ENCODE data around the gene ADGRD1.
A peak's percentile ranks its signal among the peaks of the same experiment; 100 is the strongest.

The ADGRD1 gene

DNA sequence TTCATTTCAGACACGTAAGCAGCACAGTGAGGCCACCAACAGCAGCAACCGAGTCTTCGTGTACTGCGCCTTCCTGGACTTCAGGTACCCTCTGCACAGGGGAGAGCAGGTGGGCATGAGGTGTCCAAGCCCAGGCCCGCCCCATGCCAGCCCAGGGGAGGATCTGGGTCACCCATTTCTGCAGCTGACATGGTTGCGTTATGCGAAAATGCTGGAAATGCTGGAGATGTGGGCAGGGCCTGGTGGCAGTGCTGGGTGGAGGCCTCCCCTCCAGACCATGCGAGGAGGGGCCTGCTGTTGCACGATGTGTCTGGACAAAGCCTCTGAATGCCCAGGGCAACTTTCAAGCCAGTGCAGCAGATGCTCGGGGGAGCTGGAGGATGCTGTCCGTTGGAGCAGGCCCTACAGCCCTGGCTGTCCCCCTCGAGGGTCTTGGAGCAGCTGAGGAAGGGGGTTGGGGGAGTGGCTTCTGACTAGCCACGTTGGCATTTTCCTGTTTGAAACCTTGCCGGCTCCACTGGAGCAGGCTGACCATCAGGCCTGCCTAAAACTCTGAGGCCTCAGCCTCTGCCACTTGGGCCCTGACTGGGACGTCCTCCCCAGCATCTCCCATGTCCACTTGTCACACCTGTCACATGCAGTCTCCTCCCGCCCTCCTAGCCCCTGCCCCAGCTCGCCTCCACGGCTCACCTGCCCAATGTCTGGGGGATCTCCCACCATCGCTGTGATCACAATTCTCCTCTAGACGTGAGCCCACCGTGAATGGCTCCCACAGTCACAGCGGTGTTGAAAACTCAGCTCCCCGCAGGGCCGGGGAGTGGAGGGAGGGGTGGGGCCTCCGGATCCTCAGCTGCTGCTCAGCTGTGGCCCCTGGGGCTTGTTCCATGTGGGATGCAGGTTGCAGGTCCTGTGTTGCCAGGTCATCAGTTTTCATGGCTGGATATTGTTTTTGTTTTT is 123.4 kb downstream of the ADGRD1 start:
- no peak for DNase-seq

DNA sequence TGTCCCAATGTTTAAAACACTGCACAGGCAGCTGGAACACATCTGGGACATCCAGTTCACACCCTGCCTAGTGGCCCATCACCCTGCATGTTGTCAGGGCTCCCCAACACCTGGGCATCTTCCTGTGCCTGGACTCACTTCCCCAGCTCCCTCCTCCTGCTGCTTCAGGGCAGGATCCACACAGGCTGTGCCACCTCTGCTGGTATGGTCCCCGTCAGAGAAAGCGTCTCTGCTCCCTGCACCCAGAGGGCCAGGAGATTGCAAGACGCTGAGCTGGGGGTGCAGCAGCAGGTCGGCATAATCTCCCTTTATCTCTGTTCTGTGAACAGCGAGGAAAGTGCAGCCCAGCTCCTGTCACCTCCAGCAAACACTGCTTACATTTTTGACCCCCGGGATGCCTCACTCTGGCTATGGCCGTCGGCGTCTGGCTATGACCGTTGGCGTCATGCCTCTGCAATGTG is 124.3 kb downstream of the ADGRD1 start:
- no peak for DNase-seq

DNA sequence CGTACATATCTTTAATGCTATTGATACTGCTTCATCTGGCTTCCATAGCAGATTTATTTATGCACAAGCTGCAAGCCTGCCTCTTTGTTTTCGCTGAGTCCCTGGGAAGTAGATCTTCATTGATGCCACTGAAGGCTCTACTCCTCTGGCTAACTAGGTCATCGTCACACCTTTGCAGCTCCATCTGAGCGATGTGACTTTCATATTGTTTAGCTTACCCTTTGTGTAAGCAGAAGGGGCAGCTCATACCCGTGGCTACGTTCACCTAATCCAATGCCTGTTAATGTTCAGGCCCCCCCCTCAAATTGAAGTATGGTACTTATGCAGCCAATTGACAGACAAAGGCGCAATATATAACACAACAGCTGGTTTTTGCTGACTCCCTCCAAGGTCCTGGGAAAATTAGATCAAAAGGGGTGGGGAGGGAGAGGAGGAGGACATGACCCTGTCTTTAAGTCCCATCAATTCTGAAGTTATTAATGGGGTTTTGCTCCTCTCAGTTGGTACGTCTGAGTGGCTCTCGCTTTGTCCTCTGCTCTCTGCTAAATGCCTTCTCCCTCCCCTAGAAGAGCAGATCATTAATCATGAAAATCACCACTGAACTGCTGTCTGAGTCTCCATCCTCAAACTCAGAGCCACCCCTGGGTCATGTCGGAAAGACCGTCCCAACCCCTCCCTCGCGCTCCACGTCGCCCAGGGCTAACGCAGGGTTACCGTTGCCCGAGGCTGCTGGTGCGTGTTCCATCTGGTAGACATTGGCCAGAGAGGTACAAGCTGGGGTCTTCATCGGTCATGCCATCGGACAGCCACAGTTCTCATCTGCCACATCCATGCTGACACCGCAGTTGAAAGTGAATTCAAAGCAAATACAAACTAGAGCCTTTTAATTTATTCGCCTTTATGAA is 128.8 kb downstream of the ADGRD1 start:
- DNase-seq = no peak

DNA sequence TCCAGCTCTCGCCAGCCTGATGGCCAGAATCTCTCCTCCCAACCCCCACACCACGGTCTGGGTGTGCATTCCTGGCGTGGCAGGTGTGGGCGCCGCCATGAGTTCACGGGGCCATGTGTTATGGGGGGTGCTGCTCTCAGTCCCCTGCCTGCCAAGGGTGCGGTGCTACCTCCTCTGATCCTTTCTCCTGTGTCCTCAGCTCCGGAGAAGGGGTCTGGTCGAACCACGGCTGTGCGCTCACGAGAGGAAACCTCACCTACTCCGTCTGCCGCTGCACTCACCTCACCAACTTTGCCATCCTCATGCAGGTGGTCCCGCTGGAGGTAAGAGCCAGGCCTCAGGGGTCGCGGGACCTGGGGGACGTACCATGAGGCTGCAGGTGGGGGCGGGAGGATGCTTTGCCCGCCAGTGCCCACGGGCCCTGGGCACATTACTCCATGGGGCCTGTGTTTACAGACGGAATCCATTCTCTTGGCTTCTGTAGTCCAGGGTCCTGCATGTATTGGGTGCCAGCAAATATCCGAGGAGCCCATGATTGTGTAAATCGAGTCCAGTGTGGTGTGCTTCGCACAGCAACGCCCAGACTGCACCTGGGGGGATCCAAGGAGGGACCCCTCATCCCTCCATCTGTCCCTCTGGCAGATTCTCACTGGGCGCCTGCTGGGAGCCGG is 130.8 kb downstream of the ADGRD1 start:
- DNase-seq = no peak

DNA sequence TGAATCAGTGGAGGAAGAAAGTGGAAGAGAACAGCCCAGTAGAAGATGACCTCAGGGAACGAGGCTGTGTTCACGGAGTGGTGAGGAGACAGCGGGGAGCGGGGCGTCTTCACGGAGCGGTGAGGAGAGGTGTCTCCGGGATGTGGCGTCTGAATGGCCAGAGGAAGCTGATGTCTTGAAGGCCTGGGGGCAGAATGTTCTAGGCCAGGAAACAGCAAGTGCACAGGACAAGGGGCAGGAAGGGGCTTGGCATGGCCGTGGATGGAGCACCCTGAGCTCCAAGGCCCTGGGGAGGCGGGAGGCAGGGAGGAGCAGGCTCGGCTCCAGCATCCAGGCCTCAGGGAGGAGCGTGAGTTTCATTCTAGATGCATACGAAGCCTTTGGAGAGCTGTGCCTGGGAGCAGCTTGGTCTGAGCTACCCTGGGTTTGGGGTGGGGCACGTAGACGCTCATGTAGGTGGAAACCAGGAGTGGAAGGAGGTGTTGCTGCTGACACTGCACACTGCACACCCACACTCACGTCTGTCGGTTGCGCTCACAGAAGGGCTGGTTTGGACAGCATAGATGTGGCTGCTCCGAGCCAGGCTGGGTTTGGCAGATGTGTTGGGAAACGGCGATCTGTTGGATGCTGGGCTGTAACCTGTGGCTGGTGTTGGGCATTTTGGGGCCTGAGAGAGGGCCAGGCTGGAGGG is 131.6 kb downstream of the ADGRD1 start:
- no peak for DNase-seq

DNA sequence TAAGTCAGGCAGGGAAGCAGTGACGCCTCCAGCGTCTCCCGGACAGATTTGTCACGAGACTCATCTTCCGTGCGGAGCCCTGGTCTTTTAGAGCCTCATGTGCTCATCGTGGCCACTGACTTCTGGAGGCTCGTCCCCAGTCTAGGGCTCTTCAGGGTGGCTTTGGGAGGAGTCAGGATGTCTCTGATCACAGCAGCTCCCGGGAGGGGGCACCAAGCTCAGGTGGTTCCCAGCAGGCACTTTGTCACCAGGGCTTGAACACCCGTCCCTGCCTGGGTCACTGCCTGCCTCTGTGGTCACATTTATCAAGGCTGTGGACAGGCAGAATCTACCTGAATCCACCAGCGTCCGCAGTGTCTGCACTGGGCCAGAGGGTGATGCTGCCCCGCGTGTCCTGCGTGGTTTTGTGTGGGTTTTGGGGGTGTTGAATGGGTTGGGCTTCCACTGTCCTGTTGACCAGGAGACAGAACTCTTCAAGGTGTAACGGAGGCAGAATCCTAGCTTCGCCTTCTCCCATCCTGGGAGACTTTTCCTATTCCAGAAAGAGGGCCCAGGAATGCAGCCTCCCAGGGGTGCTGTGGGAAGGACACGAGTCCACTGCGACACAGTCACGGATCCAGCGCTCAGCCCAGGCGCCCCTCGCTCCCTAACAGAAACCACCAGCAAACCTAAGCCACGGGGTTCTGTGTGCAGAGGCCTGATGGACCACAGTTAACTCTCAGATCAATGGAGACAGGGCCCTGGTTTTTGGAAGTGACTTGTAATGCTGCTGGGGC is 132.3 kb downstream of the ADGRD1 start:
- DNase-seq = no peak

DNA sequence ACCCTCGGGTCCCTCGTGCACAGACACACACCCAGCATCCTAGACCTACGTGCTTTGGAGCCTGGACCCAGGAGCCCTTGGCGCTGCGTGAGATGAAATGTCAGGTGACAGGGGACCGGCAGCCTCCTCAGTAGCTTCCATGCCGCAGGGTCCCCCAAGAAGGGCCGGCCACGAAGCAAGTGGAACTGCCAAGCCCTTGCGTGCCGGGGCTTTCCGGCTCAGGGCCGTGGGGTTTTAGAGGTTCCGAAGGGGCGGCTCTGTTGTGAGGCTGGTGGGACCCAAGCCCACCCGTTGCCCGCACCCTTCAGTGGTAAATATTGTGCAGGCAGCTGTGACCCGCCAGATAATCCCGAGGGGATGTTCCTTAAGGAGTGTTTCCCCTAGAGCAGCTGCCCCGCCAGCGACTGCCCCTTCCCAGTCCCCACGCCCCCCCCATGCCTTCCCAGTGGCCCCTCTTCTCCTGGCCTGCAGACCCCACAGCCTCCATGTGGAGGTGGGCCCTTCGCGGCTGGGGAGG is 133.7 kb downstream of the ADGRD1 start:
- no peak for DNase-seq

DNA sequence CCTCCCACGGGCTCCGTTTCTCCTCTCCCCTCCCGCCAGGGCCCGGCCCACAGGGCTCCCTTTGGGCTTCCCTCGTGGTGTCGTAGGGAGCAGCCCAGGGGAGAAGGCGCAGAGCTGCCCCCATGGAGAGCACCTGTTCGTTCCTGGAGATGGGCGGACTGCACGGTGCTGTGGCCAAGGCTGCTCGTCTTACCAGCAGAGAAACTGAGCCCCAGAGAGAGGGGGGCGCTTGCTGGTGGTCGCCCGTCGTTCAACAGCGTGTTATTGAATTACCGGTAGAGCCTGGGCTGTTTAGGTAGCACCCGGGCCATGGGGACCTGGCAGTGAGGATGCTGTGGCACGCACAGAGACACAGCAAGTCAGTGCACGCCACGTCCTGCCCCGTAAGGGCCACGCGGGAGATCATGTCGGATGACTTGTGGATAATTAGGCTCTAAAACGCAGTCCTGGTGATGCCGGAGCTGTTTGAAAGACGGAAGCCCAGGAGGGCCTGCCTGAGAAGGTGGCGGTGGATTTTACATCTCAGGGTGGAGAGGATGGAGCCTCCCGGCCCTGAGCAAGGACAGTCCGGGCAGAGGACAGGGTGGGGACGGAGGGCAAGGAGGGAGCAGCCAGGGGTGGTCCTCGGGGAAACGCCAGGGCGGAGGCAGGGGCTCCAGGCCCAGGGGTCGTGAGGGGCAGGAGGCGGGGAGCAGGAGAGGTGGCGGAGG is 134.4 kb downstream of the ADGRD1 start:
- no peak for DNase-seq

DNA sequence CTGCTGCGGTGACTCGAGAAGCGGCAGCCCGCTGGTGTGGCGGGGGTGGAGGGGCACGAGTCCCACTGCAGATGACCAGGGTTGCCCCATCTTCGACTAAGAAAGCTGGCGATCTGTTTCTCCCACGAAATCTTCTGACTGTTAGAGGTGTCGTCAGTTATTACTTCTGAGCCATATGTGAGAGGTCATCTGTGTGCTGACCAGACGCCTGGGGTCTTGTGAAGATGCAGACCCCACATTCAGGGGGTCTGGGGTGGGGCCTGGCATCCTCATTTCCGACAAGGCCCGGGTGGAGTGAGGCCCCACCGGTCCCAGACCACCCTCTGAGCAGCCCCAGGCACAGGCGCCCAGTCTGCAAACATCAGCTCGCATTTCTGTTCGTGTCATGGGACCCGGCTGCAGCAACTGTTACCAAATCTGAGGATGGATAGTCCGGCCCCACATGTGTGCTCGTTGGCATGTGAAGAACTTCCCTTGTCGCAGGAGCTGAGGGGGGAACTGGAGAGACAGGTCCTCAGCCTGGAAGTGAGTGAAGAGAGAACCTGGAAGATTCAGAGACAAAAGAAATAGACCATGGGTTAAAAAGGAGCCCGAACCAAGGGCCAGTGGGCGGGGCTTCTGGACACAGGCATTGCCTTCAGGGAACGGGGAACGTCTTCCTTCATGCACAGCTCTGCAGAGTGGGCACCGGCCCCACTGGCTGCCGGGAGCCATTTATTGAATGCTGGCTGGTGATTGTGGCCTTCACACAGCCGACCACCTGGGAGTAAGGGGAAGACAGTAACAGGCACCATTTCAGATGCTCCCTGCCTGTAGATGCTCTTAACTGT is 135.2 kb downstream of the ADGRD1 start:
- no peak for DNase-seq

DNA sequence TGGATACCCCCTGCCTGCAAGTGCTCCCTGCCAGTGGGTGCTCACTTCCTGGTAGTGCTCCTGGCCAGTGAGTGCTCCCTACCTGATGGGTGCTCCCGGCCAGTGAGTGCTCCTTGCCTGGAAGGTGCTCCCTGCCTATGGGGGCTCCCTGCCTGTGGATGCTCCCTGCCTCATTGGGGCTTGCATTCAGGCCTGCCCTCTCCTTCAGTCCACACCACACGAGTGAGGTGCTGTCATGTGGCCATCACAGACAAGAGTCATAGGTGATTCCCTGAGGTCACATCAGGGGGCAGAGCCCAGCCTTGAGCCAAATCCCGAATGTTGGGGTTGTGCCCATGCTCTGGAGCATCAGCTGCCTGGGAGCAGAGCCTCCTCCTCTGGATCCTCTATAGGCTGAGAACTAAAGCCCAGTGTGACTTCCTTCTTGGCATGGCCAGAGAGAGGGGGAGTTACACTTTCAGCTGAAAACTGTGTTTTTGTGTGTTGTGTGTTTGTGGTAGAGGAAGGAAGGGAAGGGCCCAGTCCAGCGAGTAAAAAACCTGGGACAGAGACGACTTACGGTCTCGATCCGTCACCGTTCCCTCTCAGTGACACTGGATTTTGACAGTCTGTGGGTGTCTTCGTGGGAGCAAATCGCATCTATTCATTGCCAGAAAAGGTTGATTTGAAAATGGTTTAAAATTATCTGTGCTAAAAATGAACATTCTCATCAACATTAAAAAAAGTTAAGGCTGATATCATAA is 136.0 kb downstream of the ADGRD1 start:
- DNase-seq = no peak

DNA sequence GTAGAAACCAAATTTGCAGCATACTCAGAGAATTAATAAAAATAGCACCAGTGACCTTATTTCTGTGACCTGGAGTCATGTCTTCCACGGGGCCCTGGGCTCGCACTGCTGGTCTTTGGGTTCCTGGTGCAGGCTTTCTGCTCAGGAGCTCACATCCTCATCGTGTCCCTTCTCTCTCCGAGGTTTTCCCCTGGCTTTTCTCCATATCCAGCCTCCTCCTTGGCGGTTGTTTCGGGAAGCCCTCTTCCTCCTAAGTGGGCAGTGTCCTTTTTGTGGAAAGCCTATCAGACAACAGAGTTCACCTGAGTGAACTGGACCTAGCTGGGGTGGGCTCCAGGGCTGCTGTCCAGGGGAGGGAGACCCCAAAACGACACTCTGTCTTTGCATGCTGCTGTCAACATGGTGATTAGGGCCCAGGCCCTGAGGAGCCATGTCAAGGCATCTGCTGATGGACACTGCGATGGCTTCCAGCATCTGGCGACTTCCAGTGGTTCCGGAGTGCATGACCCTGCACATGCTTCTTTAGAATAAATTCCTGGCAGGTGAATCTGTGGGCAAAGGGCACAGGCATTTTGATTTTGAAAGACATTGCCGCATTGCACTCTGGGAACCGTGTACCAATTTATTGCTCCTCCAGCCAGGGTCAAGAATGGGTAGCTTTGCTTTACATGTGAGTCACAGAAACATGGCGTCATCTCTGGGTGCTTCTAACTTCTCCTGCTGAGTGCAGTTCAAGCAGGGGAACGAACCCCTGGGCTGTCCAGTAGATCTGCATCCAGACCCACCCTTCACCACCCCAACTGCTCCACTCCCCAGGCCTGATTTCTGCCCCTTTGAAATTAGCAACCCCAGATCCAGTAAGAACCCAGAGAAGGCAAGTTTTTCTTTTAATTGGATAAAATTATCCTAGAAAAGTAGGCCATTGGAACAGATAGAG is 136.8 kb downstream of the ADGRD1 start:
- DNase-seq = no peak

DNA sequence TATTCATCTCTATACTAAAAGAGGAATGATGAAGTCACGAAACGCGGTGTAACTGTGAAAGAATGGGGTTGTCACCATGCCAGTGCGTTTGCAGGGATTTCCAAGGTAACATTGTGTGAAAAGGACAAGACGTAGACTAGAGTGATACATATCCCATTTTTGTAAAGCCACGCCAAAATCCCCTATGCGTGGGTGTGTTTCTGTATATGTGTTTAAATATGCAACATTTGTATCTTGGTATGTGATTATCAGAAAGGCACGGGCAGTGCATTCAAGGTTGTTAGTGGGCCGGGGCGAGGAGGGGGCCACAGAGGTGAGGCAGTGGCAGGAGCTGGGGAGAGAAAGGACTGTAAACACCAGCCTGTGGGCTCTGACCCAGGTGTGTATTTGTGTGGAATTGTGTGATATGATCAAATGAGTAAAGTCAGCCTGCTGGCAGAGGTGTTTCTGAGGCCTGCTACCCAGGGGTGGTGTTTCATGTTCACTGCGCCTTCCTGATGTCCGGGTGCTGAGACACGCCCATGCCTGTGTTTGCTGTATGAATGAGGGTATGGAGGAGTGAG is 137.8 kb downstream of the ADGRD1 start:
- DNase-seq = no peak

DNA sequence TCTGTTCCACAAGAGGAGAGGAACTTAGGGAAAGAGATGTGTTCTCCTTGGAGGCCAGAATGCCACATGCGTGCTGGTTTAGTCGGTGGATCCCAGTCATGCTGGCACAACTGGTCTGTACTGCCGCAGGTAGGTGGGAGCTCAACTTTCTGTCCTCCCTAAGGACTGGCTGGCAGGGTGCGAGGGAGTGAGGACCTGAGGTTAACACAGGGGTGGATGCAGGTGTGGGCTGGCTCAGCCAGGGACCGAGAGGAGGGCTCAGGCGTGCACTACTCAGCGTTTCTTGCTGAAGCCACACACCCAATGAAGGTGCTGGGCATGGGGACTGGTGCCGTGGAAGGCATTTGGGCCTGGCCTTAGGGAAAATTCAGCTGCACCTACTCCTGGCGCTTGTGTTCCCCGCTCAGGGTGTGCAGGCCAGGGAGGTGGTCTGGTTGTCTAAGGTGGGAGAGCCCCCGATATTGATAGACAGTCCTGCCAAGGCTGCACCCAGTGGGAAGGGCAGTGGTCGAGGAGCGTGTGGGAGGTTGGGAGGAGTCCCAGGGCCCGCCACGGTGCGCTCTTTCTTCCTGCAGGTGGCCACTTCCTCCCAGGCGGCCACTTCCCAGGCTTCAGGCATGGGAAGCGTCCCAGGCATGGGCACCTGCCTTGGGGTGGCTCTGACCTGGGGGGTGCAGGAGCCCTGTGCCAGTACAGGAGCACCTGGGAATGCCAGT is 138.4 kb downstream of the ADGRD1 start:
- no peak for DNase-seq

DNA sequence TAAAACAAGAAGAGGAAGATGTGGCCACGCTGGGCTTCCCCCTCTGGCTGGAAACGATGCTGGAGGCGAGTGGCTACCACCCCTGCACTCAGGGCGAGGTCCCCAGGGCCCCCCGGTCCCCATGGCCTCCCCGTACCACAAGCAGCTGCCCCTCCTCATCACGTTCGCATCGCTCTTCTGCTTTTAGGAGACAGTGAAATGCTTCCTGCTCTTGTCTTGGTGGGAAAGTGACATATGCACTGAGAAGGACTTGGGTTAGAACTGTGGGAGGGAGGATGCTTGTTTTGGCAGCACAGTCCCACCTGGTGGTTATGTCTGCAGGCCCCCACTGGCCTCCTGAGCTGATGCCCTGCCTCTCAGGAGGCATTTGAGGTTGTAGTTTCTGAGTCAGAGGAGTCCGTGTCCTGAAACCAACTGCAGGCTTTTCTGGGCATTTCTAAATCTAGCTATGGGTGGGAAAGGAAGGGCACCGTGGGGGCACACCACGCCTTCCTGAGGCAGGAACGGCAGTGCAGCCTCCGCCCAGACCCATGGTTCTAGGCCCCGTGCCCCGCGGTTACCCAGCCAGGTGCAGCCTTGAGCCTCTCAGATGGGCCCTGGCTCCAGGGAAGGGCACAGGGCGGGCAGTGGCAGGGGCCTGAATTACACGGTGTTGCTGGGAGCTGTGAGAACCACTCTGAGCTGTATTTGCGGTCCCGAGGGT is 139.3 kb downstream of the ADGRD1 start:
- DNase-seq = peak in 1 of 2 donors; percentile 11

DNA sequence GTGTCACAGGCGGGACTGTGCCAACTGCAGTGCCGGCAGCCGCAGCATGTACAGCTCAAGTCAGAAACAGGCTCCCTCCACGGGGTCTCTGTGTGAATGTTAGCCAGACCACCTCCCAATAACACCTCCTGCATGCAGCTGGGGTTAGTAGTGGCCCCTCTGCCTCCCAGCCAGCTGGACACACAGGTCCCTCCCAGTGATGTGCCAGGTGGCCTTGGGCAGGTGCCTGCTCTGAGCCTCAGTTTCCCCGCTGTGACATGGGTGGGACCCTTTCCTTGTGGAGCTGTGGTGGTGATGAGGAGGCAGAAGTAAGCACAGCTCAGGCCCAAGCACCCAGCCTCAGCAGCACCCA is 139.9 kb downstream of the ADGRD1 start:
- DNase-seq = no peak

All from bone marrow (tissue), 2 donors.